AG09319 (cell line): ENCODE measurements around the gene MTM1.

Source experiments
- DNase-seq: peaks from one replicate; pipeline ENCODE4 v3.0.0-alpha.2; 2010; ENCODE audit warnings: low read depth; ENCODE audit errors: extremely low read depth
- TF ChIP-seq, protein P1 (sequence below): IDR thresholded peaks from 2 replicates; pipeline ENCODE4 v1.5.1; 2011; ENCODE audit warnings: low read depth, mild to moderate bottlenecking, inconsistent platforms, low read length, moderate library complexity

The MTM1 gene

GRCh38 chrX:150697641-150698040, 129.2 kb downstream of the MTM1 start:
- TF ChIP-seq, protein P1, sequence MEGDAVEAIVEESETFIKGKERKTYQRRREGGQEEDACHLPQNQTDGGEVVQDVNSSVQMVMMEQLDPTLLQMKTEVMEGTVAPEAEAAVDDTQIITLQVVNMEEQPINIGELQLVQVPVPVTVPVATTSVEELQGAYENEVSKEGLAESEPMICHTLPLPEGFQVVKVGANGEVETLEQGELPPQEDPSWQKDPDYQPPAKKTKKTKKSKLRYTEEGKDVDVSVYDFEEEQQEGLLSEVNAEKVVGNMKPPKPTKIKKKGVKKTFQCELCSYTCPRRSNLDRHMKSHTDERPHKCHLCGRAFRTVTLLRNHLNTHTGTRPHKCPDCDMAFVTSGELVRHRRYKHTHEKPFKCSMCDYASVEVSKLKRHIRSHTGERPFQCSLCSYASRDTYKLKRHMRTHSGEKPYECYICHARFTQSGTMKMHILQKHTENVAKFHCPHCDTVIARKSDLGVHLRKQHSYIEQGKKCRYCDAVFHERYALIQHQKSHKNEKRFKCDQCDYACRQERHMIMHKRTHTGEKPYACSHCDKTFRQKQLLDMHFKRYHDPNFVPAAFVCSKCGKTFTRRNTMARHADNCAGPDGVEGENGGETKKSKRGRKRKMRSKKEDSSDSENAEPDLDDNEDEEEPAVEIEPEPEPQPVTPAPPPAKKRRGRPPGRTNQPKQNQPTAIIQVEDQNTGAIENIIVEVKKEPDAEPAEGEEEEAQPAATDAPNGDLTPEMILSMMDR, result no peak

DNA sequence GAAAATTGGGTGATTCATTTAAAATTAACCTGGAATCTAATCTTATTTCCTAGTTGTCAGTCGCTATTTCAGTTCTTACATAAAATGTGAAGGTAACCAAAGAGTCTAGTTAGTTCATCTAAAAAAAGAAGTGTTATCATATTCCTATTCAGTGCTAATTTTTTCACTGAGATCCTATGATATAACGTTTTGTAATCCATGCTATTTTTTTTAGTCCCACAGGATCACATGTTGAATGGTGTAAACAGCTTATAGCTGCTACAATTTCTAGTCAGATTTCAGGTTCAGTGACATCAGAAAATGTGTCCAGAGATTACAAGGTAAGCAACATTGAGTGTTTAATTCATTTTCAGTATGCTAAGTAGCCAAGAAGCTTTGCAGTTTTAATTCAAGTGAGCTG, 130.6 kb downstream of the MTM1 start:
- TF ChIP-seq, protein P1, result no peak
- no peak for DNase-seq

More at GRCh38 chrX:150697641-150698040, 129.2 kb downstream of the MTM1 start:
- DNase-seq, result no peak

GRCh38 chrX:150700107-150700506, 131.7 kb downstream of the MTM1 start:
- TF ChIP-seq, protein P1, result no peak
- DNase-seq, result no peak

- TF ChIP-seq, protein P1, result no peak
- DNase-seq, result no peak
Measured at GRCh38 chrX:150701377-150701776, 133.0 kb downstream of the MTM1 start.

DNA sequence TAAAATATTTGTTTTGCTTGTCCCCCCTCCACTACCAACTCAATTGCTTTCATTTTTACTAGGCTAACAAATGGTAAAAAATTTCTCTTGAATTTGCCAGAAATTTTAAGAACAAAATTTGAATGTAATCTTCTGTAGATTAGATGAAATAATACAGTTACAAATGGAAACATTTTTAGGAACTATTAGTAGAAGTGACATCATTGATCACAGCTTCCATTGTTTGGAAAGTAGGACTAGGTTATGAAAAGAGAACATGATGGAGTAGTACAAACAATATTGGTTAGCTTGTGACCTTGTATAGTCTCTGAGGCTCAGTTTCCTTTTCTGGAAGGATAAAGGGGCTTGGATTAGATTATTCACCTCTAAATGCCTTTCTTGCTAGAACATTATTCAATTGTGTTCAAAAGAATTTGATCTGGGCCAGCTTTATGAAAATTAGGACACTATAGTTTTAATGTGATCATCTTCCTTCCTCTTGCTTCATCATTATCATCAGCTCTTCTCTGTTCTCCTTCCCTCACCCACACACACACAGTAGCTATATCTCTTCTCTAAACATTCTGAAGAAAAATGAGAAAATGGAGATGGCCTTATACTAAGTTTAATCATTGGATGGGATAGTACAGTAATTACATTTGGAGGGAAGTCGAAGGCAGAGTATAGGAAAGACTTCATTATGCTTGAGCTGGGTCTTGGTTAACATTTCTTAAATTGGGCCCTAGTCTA, 134.7 kb downstream of the MTM1 start:
- TF ChIP-seq, protein P1, result no peak
- no peak for DNase-seq

DNA sequence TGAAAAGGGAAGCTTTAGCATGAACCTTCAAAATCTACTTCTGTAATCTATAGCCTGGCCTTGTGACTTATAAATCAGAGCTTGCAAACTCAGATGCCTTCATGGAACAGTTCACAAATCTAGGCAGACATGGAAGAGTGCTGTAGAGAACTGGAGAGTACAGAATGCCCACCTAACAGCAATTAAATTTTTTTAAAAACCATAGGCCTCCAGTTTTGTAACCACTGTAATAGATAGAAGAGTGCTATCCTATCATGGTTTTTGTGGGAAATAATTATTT, 135.2 kb downstream of the MTM1 start:
- TF ChIP-seq, protein P1, result no peak
- DNase-seq, result no peak

- no peak for DNase-seq
Measured at GRCh38 chrX:150704030-150704613, 135.7 kb downstream of the MTM1 start.

More at GRCh38 chrX:150704030-150704613, 135.7 kb downstream of the MTM1 start:
- TF ChIP-seq, protein P1, result no peak
